ENCODE data around the gene LZIC. TPM values are rescaled to one million over a fixed set of nuclear protein-coding genes. Genes with fewer than 3 reads are reported as not detected.

LZIC gene
- polyA plus RNA-seq, 1 of the 3 experiments (the other 2 are of a cell fraction): 9.6 TPM

DNA sequence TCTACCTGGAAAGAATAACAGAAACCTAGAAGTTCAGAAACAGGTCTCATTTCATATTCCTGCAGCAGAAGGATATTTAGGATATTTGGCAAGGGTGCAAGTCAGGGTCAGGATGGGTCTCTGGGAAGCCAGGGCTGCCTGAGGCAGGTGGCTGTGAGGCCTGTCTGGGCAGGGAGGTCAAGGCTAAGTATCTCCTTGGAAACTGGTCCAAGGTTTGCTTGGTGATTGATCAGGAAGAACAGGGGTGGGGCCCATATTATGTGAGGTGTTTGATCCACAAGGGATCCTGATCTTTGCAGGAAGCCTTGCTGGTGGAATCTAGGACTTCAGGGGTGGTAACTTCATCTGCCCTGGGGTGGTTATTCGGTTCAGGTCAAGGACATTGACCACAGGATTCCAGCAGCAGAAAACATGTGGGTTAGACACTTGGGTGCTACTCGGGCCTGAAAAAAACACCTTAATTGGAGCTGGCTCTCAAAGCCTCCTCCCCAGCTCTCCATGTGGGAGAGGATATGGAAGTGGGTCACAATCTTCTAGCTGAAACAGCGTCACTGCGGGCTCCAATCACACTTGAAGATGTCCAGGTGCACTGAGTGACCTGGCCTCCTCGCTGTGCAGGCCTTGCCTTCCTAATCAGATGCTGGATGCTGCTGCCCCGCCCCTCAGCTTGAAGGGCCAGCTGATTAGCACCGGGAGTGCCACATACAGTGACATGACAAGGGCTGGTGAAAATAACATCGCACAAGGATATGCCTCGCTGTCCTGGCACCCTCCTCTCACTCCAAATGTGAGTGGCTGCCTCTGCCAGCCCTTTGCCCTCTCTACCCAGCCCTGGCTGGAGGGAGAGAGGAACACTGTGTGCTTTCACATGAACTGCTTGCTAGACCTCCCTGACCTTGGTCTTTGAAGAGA, 41.8 kb downstream of the LZIC start:
- POLR2A ChIA-PET: interaction anchor here (0.6 to 1.1 kb wide), 2 partner anchors 10 to 82 kb away, joined by 3 read pairs; no protein-coding TSS in a partner anchor
- H3K79me2 ChIP-seq (ENCODE audit: insufficient read depth): peaks cover 42% of the 10 kb centered on the region
- H3K27me3 ChIP-seq (ENCODE audit: insufficient read depth): no peaks in the 10 kb centered on the region
- H3K9me2 ChIP-seq: no peaks in the 10 kb centered on the region
- peaks cover 0 to 9% of the 10 kb centered on the region in 2 experiments; a peak in 1 of 4 replicates for H3K4me1 ChIP-seq (ENCODE audit: control insufficient read depth in 1 of 2, insufficient read depth in 2 of 2, low read depth in 1 of 2, low read length in 1 of 2)
- 91% methylated on average over 9 of the region's 9 CpGs for WGBS (ENCODE audit: low lambda C conversion rate)
- no peaks in the 10 kb centered on the region for H3F3A ChIP-seq (replicated peaks; ENCODE audit: insufficient read depth)
- no peak for DNase-seq
- H3K4me3 ChIP-seq (ENCODE audit: low read depth in 2 of 2, low read length in 1 of 2): no peak overlapping the region
- no peaks in the 10 kb centered on the region for H4K20me1 ChIP-seq (ENCODE audit: insufficient read depth)
- CTCF ChIA-PET: interaction anchor here (1.1 kb wide), 1 partner anchor 274 kb away, joined by 5 read pairs; no protein-coding TSS in a partner anchor
- TF ChIP-seq YY1 (IDR thresholded peaks at IDR 0.05; ENCODE audit: low read depth) (no peak), RXRA (IDR thresholded peaks at IDR 0.05; ENCODE audit: borderline replicate concordance, low read depth) (no peak), NFIC (IDR thresholded peaks at IDR 0.05; ENCODE audit: borderline replicate concordance) (no peak), POLR2AphosphoS5 (IDR thresholded peaks at IDR 0.05; ENCODE audit: low read depth, low read length) (no peak), RCOR1 (IDR thresholded peaks at IDR 0.05; ENCODE audit: low read length) (no peak), RAD21 (IDR thresholded peaks at IDR 0.05; ENCODE audit: low read length) (no peak), NRF1 (IDR thresholded peaks at IDR 0.05; ENCODE audit: low read depth, low read length) (no peak), SMC3 (IDR thresholded peaks at IDR 0.05; ENCODE audit: low read depth, low read length) (no peak)
- TF ChIP-seq, protein P1, sequence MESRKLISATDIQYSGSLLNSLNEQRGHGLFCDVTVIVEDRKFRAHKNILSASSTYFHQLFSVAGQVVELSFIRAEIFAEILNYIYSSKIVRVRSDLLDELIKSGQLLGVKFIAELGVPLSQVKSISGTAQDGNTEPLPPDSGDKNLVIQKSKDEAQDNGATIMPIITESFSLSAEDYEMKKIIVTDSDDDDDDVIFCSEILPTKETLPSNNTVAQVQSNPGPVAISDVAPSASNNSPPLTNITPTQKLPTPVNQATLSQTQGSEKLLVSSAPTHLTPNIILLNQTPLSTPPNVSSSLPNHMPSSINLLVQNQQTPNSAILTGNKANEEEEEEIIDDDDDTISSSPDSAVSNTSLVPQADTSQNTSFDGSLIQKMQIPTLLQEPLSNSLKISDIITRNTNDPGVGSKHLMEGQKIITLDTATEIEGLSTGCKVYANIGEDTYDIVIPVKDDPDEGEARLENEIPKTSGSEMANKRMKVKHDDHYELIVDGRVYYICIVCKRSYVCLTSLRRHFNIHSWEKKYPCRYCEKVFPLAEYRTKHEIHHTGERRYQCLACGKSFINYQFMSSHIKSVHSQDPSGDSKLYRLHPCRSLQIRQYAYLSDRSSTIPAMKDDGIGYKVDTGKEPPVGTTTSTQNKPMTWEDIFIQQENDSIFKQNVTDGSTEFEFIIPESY (IDR thresholded peaks at IDR 0.05; ENCODE audit: borderline replicate concordance, low read depth): no peak
- H3K36me3 ChIP-seq (replicated peaks in 1 of 2; ENCODE audit: control insufficient read depth in 1 of 2, insufficient read depth in 2 of 2, low read length in 1 of 2): no peaks in the 10 kb centered on the region
- H2AFZ ChIP-seq (ENCODE audit: low read depth): no peak overlapping the region
- H3K27ac ChIP-seq (ENCODE audit: low read depth in 2 of 2, low read length in 1 of 2): no peak overlapping the region
- no peak overlapping the region for H3K9ac ChIP-seq
- no peaks in the 10 kb centered on the region for H3K9me3 ChIP-seq
- no peak overlapping the region for H3K4me2 ChIP-seq

DNA sequence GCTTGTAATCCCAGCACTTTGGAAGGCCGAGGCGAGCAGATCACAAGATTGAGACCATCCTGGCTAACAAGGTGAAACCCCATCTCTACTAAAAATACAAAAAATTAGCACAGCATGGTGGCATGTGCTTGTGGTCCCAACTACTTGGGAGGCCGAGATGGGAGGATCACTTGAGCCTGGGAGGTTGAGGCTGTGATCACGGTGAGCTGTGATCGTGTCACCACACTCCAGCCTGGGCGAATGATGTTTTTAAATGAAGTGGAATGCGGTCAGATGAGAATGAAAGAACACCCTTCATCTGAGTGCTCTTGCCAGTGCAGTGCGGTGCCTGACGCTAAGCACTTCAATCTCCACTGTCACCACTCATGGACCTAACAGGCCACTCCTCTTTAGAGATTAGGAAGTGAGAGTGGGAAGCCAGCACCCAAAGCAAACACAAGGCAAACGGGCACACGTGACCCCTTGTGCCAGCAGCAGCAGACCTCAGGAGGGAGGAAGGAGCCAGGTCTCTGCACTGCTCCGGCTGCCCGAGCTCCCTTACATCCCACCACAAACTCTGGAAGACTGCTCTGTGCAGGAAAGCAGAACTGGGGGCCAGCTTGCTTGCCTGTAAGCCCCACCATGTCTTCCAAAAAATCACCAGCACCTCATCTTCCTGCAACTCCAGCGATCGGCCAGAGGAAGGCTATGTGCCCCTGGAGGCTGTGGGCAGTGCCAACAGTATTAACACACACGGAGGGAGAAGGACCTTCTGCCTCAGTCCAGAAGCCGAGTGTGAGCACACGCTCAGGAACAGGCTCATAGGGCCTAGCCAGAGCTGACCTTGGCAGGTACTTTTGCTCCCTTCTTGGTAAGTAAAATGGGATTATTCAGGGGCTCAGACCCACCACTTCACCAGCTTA, 42.8 kb downstream of the LZIC start:
- CTCF ChIA-PET: interaction anchor here (1.0 kb wide), 1 partner anchor 9 kb away, joined by 3 read pairs; no protein-coding TSS in a partner anchor
- Histone ChIP-seq H3K4me1 (ENCODE audit: control insufficient read depth in 1 of 2, insufficient read depth in 2 of 2, low read depth in 1 of 2, low read length in 1 of 2) (peaks cover 0 to 9% of the 10 kb centered on the region in 2 experiments; a peak in 1 of 4 replicates), H3K27ac (ENCODE audit: low read depth in 2 of 2, low read length in 1 of 2) (no peak overlapping the region), H3K4me3 (ENCODE audit: low read depth in 2 of 2, low read length in 1 of 2) (no peak overlapping the region), H3K9ac (no peak overlapping the region), H3K9me3 (no peaks in the 10 kb centered on the region), H3K36me3 (replicated peaks in 1 of 2; ENCODE audit: control insufficient read depth in 1 of 2, insufficient read depth in 2 of 2, low read length in 1 of 2) (no peaks in the 10 kb centered on the region), H2AFZ (ENCODE audit: low read depth) (no peak overlapping the region), H3K79me2 (ENCODE audit: insufficient read depth) (peaks cover 39% of the 10 kb centered on the region), H3K27me3 (ENCODE audit: insufficient read depth) (no peaks in the 10 kb centered on the region), H4K20me1 (ENCODE audit: insufficient read depth) (no peaks in the 10 kb centered on the region), H3K4me2 (no peak overlapping the region), H3F3A (replicated peaks; ENCODE audit: insufficient read depth) (no peaks in the 10 kb centered on the region), H3K9me2 (no peaks in the 10 kb centered on the region)
- POLR2A ChIA-PET: no interaction called here
- no peak for DNase-seq
- WGBS (ENCODE audit: low lambda C conversion rate): 94% methylated on average over 13 of the region's 18 CpGs
- TF ChIP-seq, protein P2, sequence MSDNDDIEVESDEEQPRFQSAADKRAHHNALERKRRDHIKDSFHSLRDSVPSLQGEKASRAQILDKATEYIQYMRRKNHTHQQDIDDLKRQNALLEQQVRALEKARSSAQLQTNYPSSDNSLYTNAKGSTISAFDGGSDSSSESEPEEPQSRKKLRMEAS (IDR thresholded peaks at IDR 0.05; ENCODE audit: low read depth): no peak
- TF ChIP-seq TEAD4 (IDR thresholded peaks at IDR 0.05; ENCODE audit: borderline replicate concordance, insufficient read depth) (no peak), NRF1 (IDR thresholded peaks at IDR 0.05; ENCODE audit: low read depth, low read length) (no peak), RXRA (IDR thresholded peaks at IDR 0.05; ENCODE audit: borderline replicate concordance, low read depth) (no peak), TAF1 (IDR thresholded peaks at IDR 0.05; ENCODE audit: borderline replicate concordance, low read depth, low read length) (no peak), RFX5 (IDR thresholded peaks at IDR 0.05; ENCODE audit: low read length) (no peak), CHD2 (IDR thresholded peaks at IDR 0.05; ENCODE audit: low read length, partially characterized antibody) (no peak), EZH2phosphoT487 (IDR thresholded peaks at IDR 0.05; ENCODE audit: borderline replicate concordance, low read depth) (no peak)
- TF ChIP-seq, protein P3, sequence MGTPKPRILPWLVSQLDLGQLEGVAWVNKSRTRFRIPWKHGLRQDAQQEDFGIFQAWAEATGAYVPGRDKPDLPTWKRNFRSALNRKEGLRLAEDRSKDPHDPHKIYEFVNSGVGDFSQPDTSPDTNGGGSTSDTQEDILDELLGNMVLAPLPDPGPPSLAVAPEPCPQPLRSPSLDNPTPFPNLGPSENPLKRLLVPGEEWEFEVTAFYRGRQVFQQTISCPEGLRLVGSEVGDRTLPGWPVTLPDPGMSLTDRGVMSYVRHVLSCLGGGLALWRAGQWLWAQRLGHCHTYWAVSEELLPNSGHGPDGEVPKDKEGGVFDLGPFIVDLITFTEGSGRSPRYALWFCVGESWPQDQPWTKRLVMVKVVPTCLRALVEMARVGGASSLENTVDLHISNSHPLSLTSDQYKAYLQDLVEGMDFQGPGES (IDR thresholded peaks at IDR 0.05; ENCODE audit: low read depth, low read length): no peak
- TF ChIP-seq, protein P4, sequence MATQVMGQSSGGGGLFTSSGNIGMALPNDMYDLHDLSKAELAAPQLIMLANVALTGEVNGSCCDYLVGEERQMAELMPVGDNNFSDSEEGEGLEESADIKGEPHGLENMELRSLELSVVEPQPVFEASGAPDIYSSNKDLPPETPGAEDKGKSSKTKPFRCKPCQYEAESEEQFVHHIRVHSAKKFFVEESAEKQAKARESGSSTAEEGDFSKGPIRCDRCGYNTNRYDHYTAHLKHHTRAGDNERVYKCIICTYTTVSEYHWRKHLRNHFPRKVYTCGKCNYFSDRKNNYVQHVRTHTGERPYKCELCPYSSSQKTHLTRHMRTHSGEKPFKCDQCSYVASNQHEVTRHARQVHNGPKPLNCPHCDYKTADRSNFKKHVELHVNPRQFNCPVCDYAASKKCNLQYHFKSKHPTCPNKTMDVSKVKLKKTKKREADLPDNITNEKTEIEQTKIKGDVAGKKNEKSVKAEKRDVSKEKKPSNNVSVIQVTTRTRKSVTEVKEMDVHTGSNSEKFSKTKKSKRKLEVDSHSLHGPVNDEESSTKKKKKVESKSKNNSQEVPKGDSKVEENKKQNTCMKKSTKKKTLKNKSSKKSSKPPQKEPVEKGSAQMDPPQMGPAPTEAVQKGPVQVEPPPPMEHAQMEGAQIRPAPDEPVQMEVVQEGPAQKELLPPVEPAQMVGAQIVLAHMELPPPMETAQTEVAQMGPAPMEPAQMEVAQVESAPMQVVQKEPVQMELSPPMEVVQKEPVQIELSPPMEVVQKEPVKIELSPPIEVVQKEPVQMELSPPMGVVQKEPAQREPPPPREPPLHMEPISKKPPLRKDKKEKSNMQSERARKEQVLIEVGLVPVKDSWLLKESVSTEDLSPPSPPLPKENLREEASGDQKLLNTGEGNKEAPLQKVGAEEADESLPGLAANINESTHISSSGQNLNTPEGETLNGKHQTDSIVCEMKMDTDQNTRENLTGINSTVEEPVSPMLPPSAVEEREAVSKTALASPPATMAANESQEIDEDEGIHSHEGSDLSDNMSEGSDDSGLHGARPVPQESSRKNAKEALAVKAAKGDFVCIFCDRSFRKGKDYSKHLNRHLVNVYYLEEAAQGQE (IDR thresholded peaks at IDR 0.05; ENCODE audit: low read depth, low read length): no peak

Measured in SK-N-SH (cell line).